Activated CD4-positive, CD25-positive, alpha-beta regulatory T cell treated with anti-CD3 and anti-CD28 coated beads, Interleukin-2, amount 50 U/mL, for 72 hours (primary cell): ENCODE measurements around the gene SGF29.
A peak's percentile ranks its signal among the peaks of the same experiment; 100 is the strongest.
"Not testable (repeated sequence)": the region's sequence is repeated elsewhere in the genome, so short reads cannot be mapped to it uniquely, and the experiment has no call there.

ENCODE experiments used
- DNase-seq: peaks from one replicate; pipeline ENCODE4 v3.0.0; 2021

Gene SGF29

DNA sequence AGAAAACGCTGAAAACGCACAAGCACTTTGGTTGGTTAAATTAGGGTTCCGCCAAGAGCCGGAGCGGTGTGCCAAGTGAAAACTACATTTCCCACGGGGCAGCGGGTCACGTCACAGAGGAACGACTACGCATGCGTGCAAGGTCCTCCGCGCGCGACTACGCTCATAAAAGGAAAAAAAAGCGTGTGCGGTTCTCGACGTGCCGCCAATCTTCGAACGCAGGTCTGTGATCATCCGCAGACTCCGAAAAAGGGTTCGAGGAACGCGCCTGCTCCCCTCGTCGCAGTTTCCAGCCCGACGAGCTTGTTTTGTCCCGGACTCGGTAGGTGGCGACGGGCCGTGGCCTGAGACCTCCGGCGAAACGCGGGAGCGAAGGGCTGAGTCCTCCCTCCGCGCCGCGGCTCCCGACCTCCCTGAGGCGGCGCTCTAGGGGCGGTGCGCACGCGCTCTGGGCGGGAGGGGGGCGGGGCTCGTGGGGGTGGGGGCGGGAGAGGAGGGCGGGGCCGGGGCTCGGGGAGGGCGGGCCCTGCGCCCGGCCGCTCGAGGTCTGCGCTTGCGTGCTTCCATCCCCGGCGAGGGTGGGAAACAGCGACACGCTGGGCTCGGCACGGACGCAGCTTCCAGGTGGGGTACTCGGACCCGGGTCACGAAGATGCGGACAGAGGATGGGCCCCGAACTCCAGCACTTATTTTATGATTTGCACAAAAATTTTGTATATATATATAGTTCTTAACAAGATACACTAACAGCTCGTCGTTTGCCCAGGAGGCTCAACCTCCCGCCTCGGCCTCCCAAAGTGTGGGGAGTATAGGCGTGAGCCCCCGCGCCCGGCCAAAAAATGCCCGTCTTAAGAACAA is at the start of gene SGF29:
TSS of gene SGF29 (plus strand) at position 145 of the 858 bp plus-strand sequence. CDS start 27,150 bp downstream, outside the sequence.
- DNase-seq = peak; percentile 90

DNA sequence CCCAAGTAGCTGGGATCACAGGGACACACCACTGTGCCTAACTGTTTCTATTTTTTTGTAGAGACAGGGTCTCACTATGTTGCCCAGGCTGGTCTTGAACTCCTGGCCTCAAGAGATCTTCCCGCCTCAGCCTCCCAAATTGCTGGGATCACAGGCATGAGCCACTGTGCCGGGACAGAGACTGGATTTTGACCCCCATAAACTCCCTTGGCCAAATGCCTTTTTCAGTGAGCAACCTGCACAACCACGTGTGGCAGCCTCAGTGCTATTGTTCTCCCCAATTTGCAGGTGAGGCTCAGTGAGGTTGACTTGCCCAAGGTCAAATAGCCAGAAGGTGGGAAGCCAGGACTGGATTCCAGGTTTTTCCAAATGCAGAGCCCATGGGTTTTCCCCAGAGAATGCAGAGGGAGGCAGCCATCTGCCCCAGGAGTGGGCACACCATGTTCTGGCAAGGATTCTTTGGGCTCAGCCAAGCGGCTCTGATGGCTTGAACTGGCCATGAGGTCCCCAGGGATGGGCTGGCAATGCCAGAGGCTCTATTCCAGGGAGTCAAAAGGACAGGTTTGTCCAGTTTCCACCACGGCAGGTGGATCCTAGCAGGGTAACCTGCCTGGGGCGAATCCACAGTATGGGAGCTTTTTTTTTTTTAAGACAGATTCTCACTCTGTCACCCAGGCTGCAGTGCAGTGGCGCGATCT is 48.9 kb upstream of the SGF29 start:
- no peak for DNase-seq

- no peak for DNase-seq
Observed at GRCh38 chr16:28505489-28506137, 48.1 kb upstream of the SGF29 start.

DNA sequence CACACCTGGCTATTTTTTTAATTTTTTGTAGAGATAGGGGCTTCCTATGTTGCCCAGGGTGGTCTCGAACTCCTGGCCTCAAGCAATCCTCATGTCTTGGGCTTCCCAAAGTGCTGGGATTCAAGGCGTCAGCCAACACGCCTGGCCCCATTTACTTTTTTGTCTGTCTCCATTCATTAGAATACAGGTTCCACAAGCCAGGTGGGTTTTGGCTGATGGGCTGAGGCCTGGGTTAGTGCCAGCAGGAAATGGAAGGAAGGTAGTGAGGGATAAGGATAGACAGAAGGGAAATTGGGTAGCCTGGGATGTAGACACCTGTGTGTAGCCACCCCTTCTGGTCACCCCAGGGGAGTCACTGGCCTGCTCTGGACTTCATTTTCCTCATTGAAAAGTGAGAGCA is 42.7 kb upstream of the SGF29 start:
- DNase-seq = no peak

GRCh38 chr16:28511801-28512789 is 41.6 kb upstream of the SGF29 start:
- no peak for DNase-seq

DNA sequence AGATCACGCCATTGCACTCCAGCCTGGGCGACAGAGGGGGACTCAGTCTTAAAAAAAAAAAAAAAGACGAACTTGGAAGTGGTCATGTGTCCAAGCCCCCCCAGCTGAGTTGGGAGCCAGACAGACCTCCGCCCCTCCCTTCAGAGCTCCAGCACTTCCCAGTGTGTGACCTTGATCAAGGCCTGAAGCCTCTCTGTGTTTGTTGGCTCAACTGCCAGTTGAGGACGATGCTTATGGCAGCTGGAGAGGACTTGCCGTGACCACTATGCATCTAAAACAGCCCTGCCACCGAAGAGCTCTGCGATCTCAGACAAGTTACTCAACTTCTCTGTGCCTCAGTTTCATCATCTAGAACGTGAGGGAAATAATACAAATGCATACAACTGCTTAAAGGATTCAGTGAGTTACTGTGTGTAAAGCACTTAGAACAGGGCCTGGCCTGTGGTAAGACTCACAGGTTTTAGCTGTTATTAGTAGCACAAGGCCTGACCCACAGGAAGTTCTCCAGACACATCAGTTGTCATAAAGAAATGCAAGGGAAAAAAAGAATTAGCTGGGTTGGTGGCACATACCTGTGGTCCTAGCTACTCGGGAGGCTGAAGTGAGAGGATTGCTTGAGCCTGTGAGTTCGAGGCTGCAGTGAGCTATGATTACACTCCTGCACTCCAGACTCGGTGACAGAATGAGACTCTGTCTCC is 40.1 kb upstream of the SGF29 start:
- no peak for DNase-seq

GRCh38 chr16:28514246-28514645 is 39.5 kb upstream of the SGF29 start:
- no peak for DNase-seq

DNA sequence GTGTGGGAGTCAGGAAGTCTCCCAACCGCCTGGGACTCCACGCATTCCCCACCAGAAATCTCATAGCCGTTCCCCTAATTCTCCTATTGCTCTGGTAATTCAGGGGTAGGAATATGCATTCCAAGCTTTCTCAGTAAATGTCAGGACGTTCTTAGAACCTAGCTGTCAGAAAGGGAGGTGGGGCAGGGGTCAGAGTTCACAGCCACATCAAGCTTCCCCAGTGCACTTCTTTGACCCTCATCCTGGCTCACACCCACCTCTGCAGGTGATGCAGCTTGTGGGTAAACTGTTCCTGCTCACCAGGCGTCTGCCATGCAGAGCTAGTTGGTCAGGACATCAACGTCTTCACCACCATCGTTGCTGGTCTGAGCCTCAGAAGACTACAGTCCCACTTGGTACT is 33.0 kb upstream of the SGF29 start:
- no peak for DNase-seq

DNA sequence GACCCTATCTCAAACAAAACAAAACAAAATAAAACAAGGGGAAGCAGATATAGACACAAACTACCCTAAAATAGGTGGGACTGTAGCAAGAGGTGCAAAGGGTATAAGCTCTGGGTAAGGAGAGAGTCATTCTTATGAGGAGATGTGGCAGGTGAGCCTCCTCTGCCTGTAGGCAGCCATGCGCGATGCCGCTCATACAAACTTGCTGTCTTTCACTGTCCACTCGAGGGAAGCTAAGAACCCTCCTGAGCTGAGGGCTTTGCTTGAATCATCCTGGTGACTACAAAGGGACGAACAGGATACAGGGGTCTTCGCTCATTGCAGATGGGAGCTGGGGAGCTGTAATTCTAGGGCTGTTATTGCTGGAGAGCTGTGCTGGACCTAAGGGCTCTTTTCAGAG is 32.3 kb upstream of the SGF29 start:
- no peak for DNase-seq

DNA sequence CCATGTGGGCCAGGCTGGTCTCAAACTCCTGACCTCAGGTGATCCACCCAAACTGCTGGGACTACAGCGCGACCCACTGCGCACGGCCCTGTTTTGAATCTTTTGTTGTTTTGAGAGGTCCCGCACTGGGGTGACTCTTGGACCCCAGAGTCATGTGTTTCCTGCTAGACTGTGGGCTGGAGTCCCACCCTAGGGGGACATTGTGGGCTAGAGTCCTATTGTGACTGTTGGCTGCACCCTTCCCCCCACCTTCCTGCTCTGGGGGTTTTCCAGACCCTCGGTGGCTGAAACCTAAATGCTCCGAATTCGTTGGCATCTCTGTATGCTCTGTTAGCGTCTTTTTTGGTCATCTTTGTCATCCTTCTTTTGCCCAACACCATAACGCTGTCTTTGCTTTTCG is 30.9 kb upstream of the SGF29 start:
- no peak for DNase-seq

GRCh38 chr16:28524681-28525171 is 29.0 kb upstream of the SGF29 start:
- no peak for DNase-seq

DNA sequence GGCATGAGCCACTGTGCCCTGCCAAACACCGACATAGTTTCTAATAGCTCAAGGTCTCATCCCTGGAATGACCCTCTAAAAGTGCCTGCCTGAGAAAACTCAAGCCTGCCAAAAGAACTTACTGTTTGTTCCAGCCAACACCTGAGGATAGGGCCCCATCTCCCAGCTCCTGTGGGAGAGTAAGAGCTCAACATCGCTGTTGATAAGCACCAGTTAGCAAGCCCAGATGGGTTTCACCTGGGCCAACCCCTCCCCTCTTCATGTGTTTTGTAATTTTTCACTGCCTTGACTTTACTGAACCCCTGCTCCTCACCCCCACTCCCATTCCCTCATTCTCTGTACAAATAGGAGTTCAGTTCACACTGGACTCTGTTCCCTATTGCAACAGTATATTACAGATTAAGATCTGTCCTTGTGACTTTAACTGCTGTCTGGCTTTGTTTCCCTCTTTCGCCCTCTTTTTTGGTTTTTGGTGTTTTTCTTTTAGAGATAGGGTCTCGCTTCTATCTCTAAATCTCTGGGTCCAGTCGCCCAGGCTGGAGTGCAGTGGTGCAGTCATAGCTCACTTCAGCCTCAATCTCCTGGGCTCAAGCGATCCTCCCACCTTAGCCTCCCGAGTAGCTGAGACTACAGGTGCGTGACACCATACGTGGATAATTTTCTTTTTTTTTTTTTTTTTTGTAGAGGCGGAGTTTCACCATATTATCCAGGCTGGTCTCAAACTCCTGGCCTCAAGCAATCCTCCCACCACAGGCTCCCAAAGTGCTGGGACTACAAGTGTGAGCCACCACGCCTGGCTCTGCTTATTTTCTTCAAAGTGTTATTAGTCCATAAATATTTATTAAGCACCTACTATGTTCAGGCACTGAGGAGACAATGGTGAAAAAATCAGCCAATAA is 27.3 kb upstream of the SGF29 start:
- DNase-seq = no peak

- not testable (repeated sequence) for DNase-seq
Observed at GRCh38 chr16:28527100-28527785, 26.5 kb upstream of the SGF29 start.

GRCh38 chr16:28527985-28528384 is 25.7 kb upstream of the SGF29 start:
- no peak for DNase-seq

DNA sequence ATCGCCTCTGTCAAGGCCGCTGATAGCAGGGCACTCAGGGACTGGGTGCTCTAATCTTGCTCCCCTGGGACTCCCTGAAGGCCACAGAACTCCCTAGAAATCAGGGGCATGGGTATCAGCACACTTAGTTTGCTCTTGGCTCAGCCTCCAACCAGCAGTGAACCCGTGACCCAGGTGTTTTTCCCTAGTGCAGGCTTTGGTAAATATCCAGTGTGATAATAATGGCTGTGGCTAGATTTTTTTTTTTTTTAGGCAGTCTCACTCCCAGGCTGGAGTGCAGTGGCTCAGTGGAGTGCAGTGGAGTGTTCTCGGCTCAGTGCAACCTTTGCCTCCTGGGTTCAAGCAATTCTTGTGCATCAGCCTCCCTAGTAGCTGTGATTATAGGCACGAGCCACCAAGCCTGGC is 25.3 kb upstream of the SGF29 start:
- no peak for DNase-seq

- DNase-seq = no peak
Observed at GRCh38 chr16:28529124-28529523, 24.6 kb upstream of the SGF29 start.

GRCh38 chr16:28531777-28532744 is 21.7 kb upstream of the SGF29 start:
- no peak for DNase-seq

DNA sequence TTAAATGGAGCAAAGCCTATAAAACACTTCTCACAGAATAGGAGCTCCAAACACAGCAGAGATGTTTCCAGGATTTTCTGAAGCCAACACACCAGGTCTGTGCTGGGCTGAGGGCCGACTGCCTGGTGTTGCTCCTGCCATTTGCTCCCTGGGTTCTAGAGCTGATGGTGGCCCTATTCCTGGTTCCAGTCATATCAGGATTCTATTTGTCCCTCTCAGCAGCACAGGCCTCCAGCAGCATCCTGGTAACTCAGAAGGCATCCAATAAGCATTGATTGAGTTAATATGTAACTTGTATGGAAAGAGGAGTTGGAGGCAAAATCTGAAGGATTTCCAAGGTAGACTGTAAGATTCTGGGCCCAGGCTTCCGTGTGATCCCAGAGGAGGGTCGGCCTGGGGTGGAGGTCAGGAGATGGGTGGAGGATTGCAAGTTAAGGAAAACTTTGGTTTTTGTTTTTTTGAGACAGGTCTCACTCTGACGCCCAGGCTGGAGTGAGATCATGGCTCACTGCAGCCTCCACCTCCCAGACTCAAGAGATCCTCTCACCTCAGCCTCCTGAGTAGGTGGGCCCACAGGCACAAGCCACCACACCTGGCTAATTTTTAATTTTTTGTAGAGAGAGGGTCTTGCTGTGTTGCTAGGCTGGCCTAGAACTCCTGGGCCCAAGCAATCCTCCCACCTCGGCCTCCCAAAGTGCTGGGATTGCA is 20.6 kb upstream of the SGF29 start:
- no peak for DNase-seq
